T-helper 1 cell treated with Interleukin-12 subunit alpha and Interleukin-12 subunit beta and Interleukin-4 antibody, amounts not matched to agents 30 ng/mL and 1 ng/mL, for 36 hours (primary cell): ENCODE data around the gene CD300LG. TPM values are rescaled to one million over a fixed set of nuclear protein-coding genes. Genes with fewer than 3 reads are reported as not detected.
"Not testable (repeated sequence)": the region's sequence is repeated elsewhere in the genome, so short reads cannot be mapped to it uniquely, and the experiment has no call there.

Experiments used
- intact Hi-C: fragments of 100-400 bp; cut with micrococcal nuclease; formaldehyde crosslinking; loops from one replicate; pipeline ENCODE4 v1.15.1; 2024
- total RNA-seq: library from RNA; stranded (reverse); gene quantifications from 2 replicates; pipeline ENCODE4 v1.2.3, GENCODE V29; 2022

CD300LG gene
- total RNA-seq, 1 donor from 2014 or later: not detected

- intact Hi-C loops: no loop called here
These were observed 30.1 kb downstream of the CD300LG start for GRCh38 chr17:43877031-43877430.

GRCh38 chr17:43877451-43878155 lies 30.6 kb downstream of the CD300LG start:
- intact Hi-C loops: loop anchor here (1.0 kb wide), 2 partner anchors 118 to 164 kb away; no protein-coding TSS in a partner anchor

GRCh38 chr17:43878260-43879175 lies 31.5 kb downstream of the CD300LG start:
- intact Hi-C loops: loop anchor here (1.0 kb wide), 2 partner anchors 117 to 163 kb away; no protein-coding TSS in a partner anchor

GRCh38 chr17:43879723-43880419 lies 32.9 kb downstream of the CD300LG start:
- intact Hi-C loops: no loop called here

GRCh38 chr17:43880420-43880991 lies 33.5 kb downstream of the CD300LG start:
- intact Hi-C loops: no loop called here

- intact Hi-C loops: no loop called here
These were observed 34.2 kb downstream of the CD300LG start for GRCh38 chr17:43881181-43881580.

GRCh38 chr17:43881758-43882505 lies 35.0 kb downstream of the CD300LG start:
- intact Hi-C loops: no loop called here

- intact Hi-C loops: no loop called here
These were observed 35.9 kb downstream of the CD300LG start for GRCh38 chr17:43882761-43883415.

- intact Hi-C loops: no loop called here
These were observed 41.6 kb downstream of the CD300LG start for GRCh38 chr17:43888548-43888947.

GRCh38 chr17:43890240-43890639 lies 43.3 kb downstream of the CD300LG start:
- intact Hi-C loops: no loop called here

- intact Hi-C loops: no loop called here
These were observed 45.1 kb downstream of the CD300LG start for GRCh38 chr17:43891851-43892646.

GRCh38 chr17:43892647-43892952 lies 45.6 kb downstream of the CD300LG start:
- intact Hi-C loops: no loop called here

GRCh38 chr17:43894494-43894893 lies 47.5 kb downstream of the CD300LG start:
- intact Hi-C loops: not testable (repeated sequence)

- intact Hi-C loops: no loop called here
These were observed 50.9 kb downstream of the CD300LG start for GRCh38 chr17:43897831-43898230.

GRCh38 chr17:43898446-43898845 lies 51.5 kb downstream of the CD300LG start:
- intact Hi-C loops: no loop called here

- intact Hi-C loops: no loop called here
These were observed 53.3 kb downstream of the CD300LG start for GRCh38 chr17:43900183-43900857.

- intact Hi-C loops: no loop called here
These were observed 54.1 kb downstream of the CD300LG start for GRCh38 chr17:43900858-43901754.
